ENCODE data around the gene TSPAN19.
A peak's percentile ranks its signal among the peaks of the same experiment; 100 is the strongest.

The TSPAN19 gene

GRCh38 chr12:85000729-85001128 is 35.3 kb downstream of the TSPAN19 start:
- no peak for DNase-seq (ENCODE audit: low spot score)

- DNase-seq (ENCODE audit: low spot score): no peak
Measured at GRCh38 chr12:84998341-84998740, 37.7 kb downstream of the TSPAN19 start.

DNA sequence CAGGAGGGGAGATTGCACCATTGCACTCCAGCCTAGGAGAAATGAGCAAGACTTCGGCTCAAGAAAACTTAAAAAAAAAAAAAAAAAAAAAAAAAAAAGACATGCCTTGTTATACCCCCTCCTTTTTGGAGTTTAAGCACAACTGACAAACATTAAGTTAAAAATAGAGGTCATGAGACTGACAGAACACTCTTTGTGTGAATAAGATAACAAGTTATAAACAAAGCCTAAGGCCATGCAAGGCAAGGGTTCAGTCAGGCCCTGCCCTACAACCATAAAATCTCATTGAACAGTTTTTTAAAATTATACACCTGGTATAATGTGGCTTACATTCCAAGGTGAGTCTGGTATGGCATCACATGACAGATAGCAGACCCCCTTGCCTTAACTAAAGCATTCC is 39.3 kb downstream of the TSPAN19 start:
- DNase-seq (ENCODE audit: low spot score): no peak

DNA sequence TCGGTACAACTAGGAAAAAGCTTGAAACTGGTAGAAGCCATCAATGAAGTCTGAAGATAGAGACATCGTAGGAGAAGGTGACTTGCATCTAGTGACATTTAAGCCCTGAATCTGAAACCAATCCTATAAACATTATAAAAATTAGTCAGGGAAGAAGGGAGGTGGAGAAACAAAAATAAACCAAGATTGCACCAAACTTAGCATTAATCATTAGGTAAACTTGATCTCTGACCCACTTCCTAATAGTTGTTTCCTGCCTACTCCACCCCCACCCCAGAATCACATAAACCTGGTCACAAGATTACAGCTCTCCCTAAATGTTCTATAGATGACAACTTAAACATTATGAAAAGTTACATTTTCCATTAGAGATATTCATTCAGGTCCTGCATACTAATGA is 40.4 kb downstream of the TSPAN19 start:
- DNase-seq (ENCODE audit: low spot score): no peak

- DNase-seq (ENCODE audit: low spot score): no peak
Measured at GRCh38 chr12:84994426-84994825, 41.7 kb downstream of the TSPAN19 start.

GRCh38 chr12:84986586-84986985 is 49.5 kb downstream of the TSPAN19 start:
- peak; percentile 51 for DNase-seq (ENCODE audit: low spot score)

- DNase-seq (ENCODE audit: low spot score): no peak
Measured at GRCh38 chr12:84986117-84986516, 50.0 kb downstream of the TSPAN19 start.

DNA sequence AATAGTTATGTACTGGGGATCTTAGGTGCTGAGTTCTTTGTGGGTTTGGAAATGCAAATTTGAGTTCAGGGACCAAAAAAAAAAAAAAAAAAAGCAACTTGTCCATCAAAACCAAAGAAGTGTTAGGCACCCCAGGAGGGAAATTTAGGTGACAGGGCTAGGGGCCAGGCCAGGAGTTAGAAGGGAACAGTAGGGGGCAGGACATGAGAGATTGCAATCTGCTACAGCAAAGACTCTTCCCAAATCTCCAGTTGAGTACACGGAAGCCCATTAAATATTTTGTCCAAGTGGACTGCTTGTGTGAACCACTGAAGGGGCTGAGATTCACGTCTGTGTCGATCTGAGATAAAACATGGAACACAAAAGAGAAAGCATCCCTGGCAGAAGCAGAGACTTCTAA is 52.8 kb downstream of the TSPAN19 start:
- DNase-seq (ENCODE audit: low spot score): no peak

- no peak for DNase-seq (ENCODE audit: low spot score)
Measured at GRCh38 chr12:84982888-84983287, 53.2 kb downstream of the TSPAN19 start.

GRCh38 chr12:84978921-84979320 is 57.2 kb downstream of the TSPAN19 start:
- no peak for DNase-seq (ENCODE audit: low spot score)

DNA sequence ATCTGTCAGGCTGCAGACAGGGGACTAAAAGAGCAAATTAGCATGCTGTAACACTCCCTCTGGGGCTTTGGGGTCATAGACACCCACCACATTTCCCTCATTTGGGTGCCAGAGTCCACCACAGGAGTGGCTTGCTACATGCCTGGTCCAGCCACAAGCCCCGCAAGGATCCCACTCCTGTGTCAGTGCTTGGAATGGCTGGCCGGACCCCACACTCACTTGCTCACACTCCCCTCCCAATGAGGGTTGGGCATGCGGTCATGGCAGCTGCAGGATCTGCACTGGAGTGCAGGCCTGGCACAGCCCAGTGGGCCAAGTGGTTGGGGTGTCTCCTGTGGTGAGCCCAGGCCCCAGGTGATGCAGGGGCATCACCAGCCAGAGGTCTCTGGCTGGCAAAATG is 59.9 kb downstream of the TSPAN19 start:
- no peak for DNase-seq (ENCODE audit: low spot score)

- DNase-seq (ENCODE audit: low spot score): no peak
Measured at GRCh38 chr12:84974155-84974815, 61.8 kb downstream of the TSPAN19 start.

DNA sequence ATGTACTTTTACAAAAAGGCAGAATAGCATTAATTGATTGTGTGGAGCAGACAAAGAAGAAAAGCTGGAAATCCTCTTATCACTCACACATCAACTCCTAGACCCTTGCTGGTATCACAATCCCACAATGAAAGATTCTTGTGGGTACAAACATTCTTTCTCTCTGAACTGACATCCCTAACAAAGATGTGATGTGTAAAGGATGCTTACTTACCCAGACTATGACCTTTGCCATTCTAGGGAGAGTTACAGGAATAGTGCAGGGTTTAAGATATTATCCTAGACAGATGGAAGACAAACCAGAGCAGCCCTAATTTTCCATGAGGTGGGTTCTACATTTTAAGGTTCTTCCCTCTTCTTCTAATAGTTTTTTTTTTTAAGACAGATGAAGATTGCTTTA is 63.1 kb downstream of the TSPAN19 start:
- no peak for DNase-seq (ENCODE audit: low spot score)

DNA sequence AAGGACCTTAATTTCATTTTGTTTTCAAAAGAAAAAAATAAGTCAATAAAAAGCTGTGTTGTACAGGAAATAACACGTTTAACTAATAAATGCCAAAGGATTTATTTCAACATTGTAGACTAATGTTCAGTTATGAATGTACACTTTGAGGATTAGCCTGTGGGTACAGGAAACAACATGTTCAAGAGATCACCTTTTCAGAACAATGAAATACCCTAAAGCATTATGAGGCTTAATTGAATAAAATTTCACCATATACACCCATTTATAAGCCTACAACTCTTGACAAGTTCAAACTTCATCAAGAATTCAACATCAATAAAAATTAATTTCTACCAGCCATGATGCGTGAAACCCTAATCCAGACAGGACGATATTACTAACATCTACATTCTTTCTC is 66.9 kb downstream of the TSPAN19 start:
- DNase-seq (ENCODE audit: low spot score): no peak

All from globus pallidus (tissue), 1 donor.